ENCODE data around the gene PTER.

Gene PTER

DNA sequence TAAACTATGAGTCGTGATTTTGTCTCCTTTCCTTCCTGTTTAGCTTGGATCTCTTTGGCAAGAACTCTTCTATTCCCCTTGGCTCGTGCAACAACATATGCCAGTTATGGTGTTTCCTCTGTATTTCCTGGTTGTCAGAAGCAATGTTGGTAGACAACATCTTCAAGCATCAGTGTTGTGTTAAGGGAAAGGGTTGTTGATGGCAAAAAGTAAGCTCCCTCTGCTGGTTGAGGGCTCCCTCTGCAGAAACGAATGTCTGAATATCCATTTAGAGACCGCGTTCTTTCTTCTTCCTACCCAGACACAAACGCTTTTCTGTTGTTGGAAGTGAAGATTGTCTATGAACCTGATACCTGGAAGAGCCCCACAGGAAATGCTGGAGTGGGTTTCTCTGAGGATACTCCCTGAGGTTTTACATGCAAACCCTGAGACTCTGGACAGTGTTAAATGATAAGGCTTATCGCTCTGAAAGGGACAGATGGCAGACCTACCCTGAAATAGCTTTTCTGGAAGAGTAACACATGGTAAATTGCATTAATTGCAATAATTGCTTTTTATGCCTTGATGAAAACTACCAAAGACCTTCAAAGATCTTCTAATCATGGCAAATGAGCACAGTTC, 108.4 kb downstream of the PTER start:
- no peak for DNase-seq

DNA sequence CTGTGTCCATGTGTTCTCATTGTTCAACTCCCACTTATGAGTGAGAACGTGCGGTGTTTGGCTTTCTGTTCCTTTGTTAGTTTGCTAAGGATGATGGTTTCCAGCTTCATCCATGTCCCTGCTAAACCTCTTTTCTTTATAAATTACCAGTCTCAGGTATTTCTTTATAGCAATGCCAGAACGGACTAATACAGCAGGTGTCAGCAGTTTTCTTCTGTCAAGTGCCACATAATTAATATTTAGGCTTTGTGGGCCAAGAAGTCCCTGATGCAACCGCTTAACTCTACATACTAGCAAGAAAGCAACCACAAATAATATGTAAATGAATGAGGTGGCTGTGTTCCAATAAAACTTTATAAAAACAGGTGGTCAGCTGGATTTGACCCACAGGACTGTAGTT, 111.2 kb downstream of the PTER start:
- DNase-seq: no peak

GRCh38 chr10:16559236-16559773, 122.5 kb downstream of the PTER start:
- no peak for DNase-seq

- no peak for DNase-seq
Observed at GRCh38 chr10:16562891-16563290, 126.1 kb downstream of the PTER start.
